ENCODE results near the gene GPR52.

GRCh38 chr1:174406421-174406820 is 41.3 kb upstream of the GPR52 start:
- TF ChIP-seq POLR2A (IDR thresholded peaks at IDR 0.05) (no peak), CTCF (IDR thresholded peaks at IDR 0.05) (no peak)
